H9 (cell line): Measurements from ENCODE around the gene PPP1R13L. TPM values are rescaled to one million over a fixed set of nuclear protein-coding genes. Genes with fewer than 3 reads are reported as not detected.
A peak's percentile ranks its signal among the peaks of the same experiment; 100 is the strongest.

Experiments used
- DNase-seq: peaks from one replicate; pipeline ENCODE4 v3.0.0-alpha.2; 2017
- H2AFZ ChIP-seq: one replicate; pipeline ENCODE4 v1.6.1; 2013; ENCODE audit warnings: mild to moderate bottlenecking, low read length, control low read depth, moderate library complexity
- H2AK5ac ChIP-seq: 2 replicates; pipeline ENCODE4 v1.6.1; 2013; ENCODE audit warnings: low read length, control low read depth, mixed read lengths; ENCODE audit not compliant: insufficient read length
- H2BK120ac ChIP-seq: one replicate; pipeline ENCODE4 v1.6.1; 2013; ENCODE audit warnings: low read depth, mild to moderate bottlenecking, low read length, control low read depth, inconsistent platforms; ENCODE audit not compliant: poor library complexity, severe bottlenecking
- H2BK12ac ChIP-seq: 2 replicates; pipeline ENCODE4 v1.6.1; 2013; ENCODE audit warnings: low read length, control low read depth, mixed read lengths, low read depth; ENCODE audit not compliant: insufficient read length
- H2BK15ac ChIP-seq: 2 replicates; pipeline ENCODE4 v1.6.1; 2013; ENCODE audit warnings: low read depth, low read length, control low read depth
- H2BK20ac ChIP-seq: one replicate; pipeline ENCODE4 v1.6.1; 2013; ENCODE audit warnings: low read depth, mild to moderate bottlenecking, low read length, control low read depth, inconsistent platforms; ENCODE audit not compliant: poor library complexity, severe bottlenecking
- H2BK5ac ChIP-seq: 2 replicates; pipeline ENCODE4 v1.6.1; 2013; ENCODE audit warnings: low read length, control low read depth, mixed read lengths; ENCODE audit not compliant: insufficient read length
- H3K14ac ChIP-seq: 2 replicates; pipeline ENCODE4 v1.6.1; 2013; ENCODE audit warnings: low read length, control low read depth; ENCODE audit not compliant: insufficient read depth
- H3K18ac ChIP-seq: 2 replicates; pipeline ENCODE4 v1.6.1; 2013; ENCODE audit warnings: low read depth, mild to moderate bottlenecking, mixed read lengths, low read length, control low read depth; ENCODE audit not compliant: insufficient read length
- H3K23ac ChIP-seq: 2 replicates; pipeline ENCODE4 v1.6.1; 2013; ENCODE audit warnings: low read length, control low read depth, mixed read lengths, low read depth; ENCODE audit not compliant: insufficient read length
- H3K23me2 ChIP-seq: 2 replicates; pipeline ENCODE4 v1.6.1; 2013; ENCODE audit warnings: low read depth, mild to moderate bottlenecking, mixed read lengths, low read length, control low read depth; ENCODE audit not compliant: insufficient read length, poor library complexity, severe bottlenecking
- H3K27ac ChIP-seq: 2 replicates; pipeline ENCODE4 v1.5.1; 2013; ENCODE audit warnings: low read length, control low read depth, mixed read lengths, low read depth; ENCODE audit not compliant: insufficient read length
- H3K27me3 ChIP-seq: 2 replicates; pipeline ENCODE4 v1.6.1; 2013; ENCODE audit warnings: low read length, control low read depth, inconsistent platforms; ENCODE audit not compliant: insufficient read depth
- H3K4ac ChIP-seq: 2 replicates; pipeline ENCODE4 v1.6.1; 2013; ENCODE audit warnings: low read depth, mild to moderate bottlenecking, control low read depth, inconsistent platforms, low read length, moderate library complexity
- H3K4me1 ChIP-seq: 2 replicates; pipeline ENCODE4 v1.6.1; 2013; ENCODE audit warnings: low read length, control low read depth, inconsistent platforms; ENCODE audit not compliant: insufficient read depth
- H3K4me2 ChIP-seq: 2 replicates; pipeline ENCODE4 v1.6.1; 2013; ENCODE audit warnings: low read length, control low read depth, mixed read lengths; ENCODE audit not compliant: insufficient read length, insufficient read depth
- H3K56ac ChIP-seq: 2 replicates; pipeline ENCODE4 v1.6.1; 2013; ENCODE audit warnings: low read depth, mild to moderate bottlenecking, mixed read lengths, low read length, control low read depth; ENCODE audit not compliant: insufficient read length
- H3K79me1 ChIP-seq: 2 replicates; pipeline ENCODE4 v1.6.1; 2013; ENCODE audit warnings: low read depth, mild to moderate bottlenecking, moderate library complexity, low read length, control low read depth, inconsistent platforms; ENCODE audit not compliant: insufficient read depth, poor library complexity, severe bottlenecking
- H3K79me2 ChIP-seq: 2 replicates; pipeline ENCODE4 v1.6.1; 2013; ENCODE audit warnings: low read length, control low read depth, inconsistent platforms; ENCODE audit not compliant: insufficient read depth
- H3K9ac ChIP-seq: 2 replicates; pipeline ENCODE4 v1.6.1; 2013; ENCODE audit warnings: low read length, control low read depth, mixed read lengths; ENCODE audit not compliant: insufficient read length; ENCODE audit errors: extremely low read depth
- H3K9me3 ChIP-seq: one replicate; pipeline ENCODE4 v1.6.1; 2013; ENCODE audit warnings: low read depth, low read length, inconsistent platforms; ENCODE audit not compliant: control insufficient read depth
- H3T11ph ChIP-seq: one replicate; pipeline ENCODE4 v1.6.1; 2013; ENCODE audit warnings: mild to moderate bottlenecking, low read length, control low read depth, inconsistent platforms
- H4K20me1 ChIP-seq: one replicate; pipeline ENCODE4 v1.6.1; 2013; ENCODE audit not compliant: control insufficient read depth, insufficient read length, insufficient read depth
- H4K5ac ChIP-seq: 2 replicates; pipeline ENCODE4 v1.6.1; 2013; ENCODE audit warnings: low read depth, mild to moderate bottlenecking, mixed read lengths, low read length, control low read depth; ENCODE audit not compliant: insufficient read length
- H4K8ac ChIP-seq: replicated peaks from 2 replicates; pipeline ENCODE4 v1.6.1; 2013; ENCODE audit warnings: low read length, control low read depth, mixed read lengths, low read depth; ENCODE audit not compliant: insufficient read length
- H4K91ac ChIP-seq: 2 replicates; pipeline ENCODE4 v1.6.1; 2013; ENCODE audit warnings: low read depth, mild to moderate bottlenecking, moderate library complexity, mixed read lengths, low read length, control low read depth; ENCODE audit not compliant: insufficient read length
- H3K27ac Mint-ChIP-seq, 3 experiments: 2 replicates in 2 of 3; 3 replicates in 1 of 3; pipeline ENCODE4 v1.8.0; 2020 to 2021; ENCODE audit warnings: mixed read lengths in 3 of 3, mild to moderate bottlenecking in 1 of 3, moderate library complexity in 1 of 3
- H3K27me3 Mint-ChIP-seq: 2 replicates; pipeline ENCODE4 v1.8.0; 2021; ENCODE audit warnings: low read depth, mild to moderate bottlenecking, moderate library complexity, mixed read lengths
- H3K36me3 Mint-ChIP-seq, 3 experiments: 2 replicates in 2 of 3; 3 replicates in 1 of 3; pipeline ENCODE4 v1.8.0; 2020 to 2021; ENCODE audit warnings: low read depth in 3 of 3, mixed read lengths in 3 of 3; ENCODE audit not compliant: insufficient read depth in 1 of 3
- H3K4me1 Mint-ChIP-seq, 2 experiments: 2 replicates each; pipeline ENCODE4 v1.8.0; 2020; ENCODE audit warnings: mixed read lengths in 2 of 2
- H3K4me3 Mint-ChIP-seq, 2 experiments: 2 replicates in 1 of 2; 3 replicates in 1 of 2; pipeline ENCODE4 v1.8.0; 2020 to 2021; ENCODE audit warnings: mild to moderate bottlenecking in 2 of 2, mixed read lengths in 2 of 2, moderate library complexity in 1 of 2
- H3K9me3 Mint-ChIP-seq, 2 experiments: 2 replicates in 1 of 2; 3 replicates in 1 of 2; pipeline ENCODE4 v1.8.0; 2020; ENCODE audit warnings: mild to moderate bottlenecking in 2 of 2, mixed read lengths in 2 of 2, moderate library complexity in 1 of 2
- CTCF ChIP-seq: fragments of 200-600 bp; sonication (generic); conservative IDR thresholded peaks from 3 replicates; pipeline ENCODE4 v1.8.0; 2021; ENCODE audit warnings: antibody characterized with exemption, mild to moderate bottlenecking
- WGBS: extraction: QIAGEN DNeasy Blood & Tissue Kit; methylation state at CpG from one replicate; pipeline ENCODE4 v1.1.7; 2013; ENCODE audit warnings: missing lambda C conversion rate, low lambda C conversion rate, mixed read lengths; ENCODE audit not compliant: insufficient read length; ENCODE audit errors: extremely low coverage; 5-methylcytosine and 5-hydroxymethylcytosine counted together
- total RNA-seq: library from RNA; stranded (reverse); gene quantifications from 2 replicates; pipeline ENCODE4 v1.2.1, GENCODE V29; 2021

Gene PPP1R13L
- total RNA-seq, 1 experiment from 2014 or later, result 42.6 TPM

- Histone ChIP-seq H3K4me2 (no peak overlapping the region), H2BK15ac (no peak overlapping the region), H2AK5ac (no peak overlapping the region), H3K9me3 (no peaks in the 10 kb centered on the region), H2BK20ac (no peak overlapping the region), H3K27me3 (no peaks in the 10 kb centered on the region; the same call in 1 of the 2 replicates), H3K79me1 (no peaks in the 10 kb centered on the region), H3K14ac (no peak overlapping the region), H3K23ac (no peak overlapping the region), H4K91ac (no peak overlapping the region), H3K56ac (no peak overlapping the region), H3K27ac (no peak overlapping the region), H3K9ac (no peak overlapping the region), H3K23me2 (no peaks in the 10 kb centered on the region), H3K79me2 (no peaks in the 10 kb centered on the region), H4K20me1 (no peaks in the 10 kb centered on the region), H2BK12ac (no peak overlapping the region), H3K18ac (no peak overlapping the region), H4K5ac (no peak overlapping the region), H3K4ac (no peak overlapping the region), H3T11ph (no peak overlapping the region), H3K4me1 (no peaks in the 10 kb centered on the region), H2BK5ac (no peak overlapping the region), H2BK120ac (no peak overlapping the region), H2AFZ (no peak overlapping the region), H4K8ac (no peak overlapping the region)
- Mint-ChIP-seq H3K4me3 (no peak overlapping the region; a peak in 1 of 5 replicates), H3K27me3 (peaks cover 3% of the 10 kb centered on the region), H3K36me3 (peaks cover 0 to 16% (median 0%) of the 10 kb centered on the region in 3 experiments; a peak in 3 of 7 replicates), H3K4me1 (peaks cover 4 to 14% of the 10 kb centered on the region in 2 experiments), H3K9me3 (no peaks in the 10 kb centered on the region), H3K27ac (peak overlapping the region in 1 of 3 experiments; percentile 66; a peak in 1 of 7 replicates)
- DNase-seq, result no peak
- WGBS, result no CpG with 5 or more reads among the region's 21 CpGs
- no peak for TF ChIP-seq CTCF
Observed at GRCh38 chr19:45391871-45392665, 12.8 kb downstream of the PPP1R13L start.
